GM12874 (cell line): ENCODE results near the gene FREM2.

Experiments used
- TF ChIP-seq, protein P1 (sequence below): IDR thresholded peaks from 2 replicates; pipeline ENCODE4 v1.5.1; 2011; ENCODE audit warnings: low read depth, mild to moderate bottlenecking, control low read depth, low read length, moderate library complexity; ENCODE audit not compliant: insufficient read depth

The FREM2 gene

GRCh38 chr13:38735665-38736440 lies 49.0 kb downstream of the FREM2 start:
- TF ChIP-seq, protein P1, sequence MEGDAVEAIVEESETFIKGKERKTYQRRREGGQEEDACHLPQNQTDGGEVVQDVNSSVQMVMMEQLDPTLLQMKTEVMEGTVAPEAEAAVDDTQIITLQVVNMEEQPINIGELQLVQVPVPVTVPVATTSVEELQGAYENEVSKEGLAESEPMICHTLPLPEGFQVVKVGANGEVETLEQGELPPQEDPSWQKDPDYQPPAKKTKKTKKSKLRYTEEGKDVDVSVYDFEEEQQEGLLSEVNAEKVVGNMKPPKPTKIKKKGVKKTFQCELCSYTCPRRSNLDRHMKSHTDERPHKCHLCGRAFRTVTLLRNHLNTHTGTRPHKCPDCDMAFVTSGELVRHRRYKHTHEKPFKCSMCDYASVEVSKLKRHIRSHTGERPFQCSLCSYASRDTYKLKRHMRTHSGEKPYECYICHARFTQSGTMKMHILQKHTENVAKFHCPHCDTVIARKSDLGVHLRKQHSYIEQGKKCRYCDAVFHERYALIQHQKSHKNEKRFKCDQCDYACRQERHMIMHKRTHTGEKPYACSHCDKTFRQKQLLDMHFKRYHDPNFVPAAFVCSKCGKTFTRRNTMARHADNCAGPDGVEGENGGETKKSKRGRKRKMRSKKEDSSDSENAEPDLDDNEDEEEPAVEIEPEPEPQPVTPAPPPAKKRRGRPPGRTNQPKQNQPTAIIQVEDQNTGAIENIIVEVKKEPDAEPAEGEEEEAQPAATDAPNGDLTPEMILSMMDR, result no peak

GRCh38 chr13:38743466-38743865 lies 56.6 kb downstream of the FREM2 start:
- TF ChIP-seq, protein P1, result no peak

- TF ChIP-seq, protein P1, result no peak
Observed at GRCh38 chr13:38752686-38753085, 65.8 kb downstream of the FREM2 start.

DNA sequence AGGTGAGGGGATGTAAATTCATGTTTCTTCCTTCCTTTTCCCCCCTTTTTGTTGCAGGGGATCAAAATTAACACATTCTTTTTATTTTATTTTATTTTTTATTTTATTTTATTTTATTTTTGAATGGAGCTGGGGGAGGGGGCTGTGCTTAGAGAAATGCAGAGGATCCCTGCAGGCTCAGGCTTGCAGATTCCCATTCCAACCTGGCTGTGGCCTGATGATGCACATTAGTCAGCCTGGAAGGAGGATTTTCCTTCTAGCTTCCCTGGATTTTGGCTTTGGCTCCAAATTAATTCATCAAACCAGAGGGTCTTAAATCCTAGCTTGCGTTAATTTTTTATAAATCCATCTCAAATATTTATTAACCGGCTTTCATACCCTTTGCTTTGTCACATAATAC lies 67.0 kb downstream of the FREM2 start:
- TF ChIP-seq, protein P1, result no peak

DNA sequence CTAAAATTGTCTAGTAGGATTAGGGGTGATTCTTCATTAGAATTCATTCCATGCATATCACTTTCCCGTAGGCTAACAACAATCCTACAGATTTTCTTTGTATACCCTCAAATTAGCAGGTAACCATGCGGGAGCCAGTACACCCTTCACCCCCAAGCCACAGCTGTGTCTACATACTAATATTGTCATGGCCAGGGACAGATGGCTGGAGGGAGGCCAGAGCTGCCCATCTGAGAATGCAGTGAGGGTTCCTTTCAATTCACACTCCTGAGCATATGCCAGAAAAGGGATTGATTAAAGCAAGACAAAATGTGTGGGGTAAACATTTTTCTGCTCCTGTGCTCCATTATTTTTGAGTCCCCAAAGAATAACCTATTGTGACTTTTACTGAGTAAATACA lies 68.9 kb downstream of the FREM2 start:
- TF ChIP-seq, protein P1, result no peak

DNA sequence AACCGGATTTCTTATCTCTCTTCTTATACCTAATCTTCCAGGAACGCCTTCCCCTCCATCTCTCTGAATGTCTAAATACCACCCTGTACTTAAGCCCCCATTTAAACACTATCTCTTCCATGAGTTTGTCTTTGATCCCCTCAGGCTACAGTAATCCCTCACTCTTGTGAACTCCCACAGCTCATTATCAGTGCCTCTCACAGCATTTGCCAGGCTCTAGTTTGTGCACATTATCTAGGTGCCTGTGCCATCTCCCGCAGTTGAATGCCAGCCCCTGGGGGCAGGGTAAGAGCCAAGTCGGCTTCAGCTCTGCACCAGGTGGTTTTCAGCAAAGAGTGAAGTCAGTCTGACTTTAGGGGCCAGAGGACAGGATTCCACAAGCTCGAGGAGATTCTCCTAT lies 71.4 kb downstream of the FREM2 start:
- TF ChIP-seq, protein P1, result no peak

DNA sequence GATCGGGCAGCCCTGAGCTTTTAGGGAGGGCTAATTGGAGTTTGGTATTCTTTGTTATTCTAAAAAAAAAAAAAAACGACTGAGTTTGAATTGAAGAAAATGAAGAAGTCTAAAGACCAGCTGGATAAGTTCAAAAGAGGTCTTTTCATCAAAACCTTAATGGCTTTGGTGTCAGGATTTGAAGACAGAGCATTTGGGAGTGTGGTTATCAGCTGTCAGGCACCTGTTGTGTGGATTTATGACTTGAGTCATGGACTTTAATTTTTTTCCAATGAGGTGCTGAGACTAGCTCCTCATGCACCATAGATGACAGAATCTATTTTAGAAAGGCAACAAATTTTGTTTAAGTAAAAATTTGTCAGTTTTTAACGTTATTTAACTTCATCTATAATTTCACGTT lies 72.5 kb downstream of the FREM2 start:
- TF ChIP-seq, protein P1, result no peak
